K562 (cell line): ENCODE data around the gene CEP350. TPM values are rescaled to one million over a fixed set of nuclear protein-coding genes. Genes with fewer than 3 reads are reported as not detected.

Experiments
- ATAC-seq: fragments of 200-7000 bp; cut with Tn5 transposase; 3 replicates; pipeline ENCODE4 v1.9.1; 2020; ENCODE audit warnings: moderate library complexity
- BruUV-seq: library from RNA; stranded (reverse); fragments of 400-500 nt; replicated peaks from 2 replicates; lab custom pipeline; 2021; lab: Mats Ljungman, UMichigan
- CTCF ChIA-PET: fragments of 300-600 bp; formaldehyde crosslinking; extraction: SDS; loops from one replicate; lab custom pipeline; 2021; ENCODE audit warnings: low intra/inter-chr PET ratio; lab: Yijun Ruan, JAX
- POLR2A ChIA-PET: fragments of 300-600, 350-650 bp; sonication (Branson Sonifier 250); formaldehyde crosslinking; extraction: SDS; loops from one replicate; lab custom pipeline; 2021; ENCODE audit warnings: antibody characterized with exemption, inconsistent platforms; lab: Yijun Ruan, JAX
- DNase-seq, 4 experiments: peaks; one replicate each; pipeline versions ENCODE4 v3.0.0 to v3.0.0-alpha.2; 2011 to 2018; ENCODE audit warnings: low spot score in 3 of 4, mixed read lengths in 3 of 4; ENCODE audit errors: extremely low read depth in 1 of 4
- FAIRE-seq: peaks from 2 replicates; lab custom pipeline; 2011; peaks lifted over from hg19 to GRCh38; lab: Jason Lieb, UNC
- H2AFZ ChIP-seq: 2 replicates; pipeline ENCODE4 v1.6.0; 2011; ENCODE audit warnings: low read depth, low read length, control low read depth, inconsistent platforms
- H3K27ac ChIP-seq: fragments of 200-600 bp; 3 replicates; pipeline ENCODE4 v1.8.0; 2011; ENCODE audit warnings: low read depth, mild to moderate bottlenecking, control low read depth, inconsistent platforms, low read length, moderate library complexity, mixed read lengths; ENCODE audit errors: extremely low read depth
- H3K27me3 ChIP-seq, 2 experiments: fragments of 300-600 bp in 1 of 2; 2 replicates in 1 of 2; 3 replicates in 1 of 2; pipeline versions ENCODE4 v1.6.0 to v1.8.0; 2011; ENCODE audit warnings: inconsistent platforms in 2 of 2, low read length in 2 of 2, mild to moderate bottlenecking in 1 of 2, mixed read lengths in 1 of 2, moderate library complexity in 1 of 2; ENCODE audit not compliant: control insufficient read depth in 2 of 2, insufficient read depth in 2 of 2
- H3K36me3 ChIP-seq: fragments of 300-600 bp; 3 replicates; pipeline ENCODE4 v1.8.0; 2011; ENCODE audit warnings: mild to moderate bottlenecking, low read length, inconsistent platforms; ENCODE audit not compliant: control insufficient read depth, insufficient read depth
- H3K4me1 ChIP-seq, 2 experiments: fragments of 200-600 bp in 1 of 2; replicated peaks in 1 of 2; 2 replicates in 1 of 2; 3 replicates in 1 of 2; pipeline versions ENCODE4 v1.5.1 to v1.8.0; 2011; ENCODE audit warnings: inconsistent platforms in 2 of 2, low read length in 2 of 2, mild to moderate bottlenecking in 1 of 2, mixed read lengths in 1 of 2, moderate library complexity in 1 of 2; ENCODE audit not compliant: control insufficient read depth in 2 of 2, insufficient read depth in 2 of 2
- H3K4me2 ChIP-seq: 2 replicates; pipeline ENCODE4 v1.6.1; 2011; ENCODE audit warnings: low read length, control low read depth, inconsistent platforms, mixed read lengths; ENCODE audit not compliant: insufficient read depth
- H3K4me3 ChIP-seq: fragments of 200-600 bp; sonication (generic), shearing (Covaris generic); 2 replicates; pipeline ENCODE4 v1.5.1; 2016; ENCODE audit warnings: control low read depth, inconsistent platforms
- H3K79me2 ChIP-seq: fragments of 200-600 bp; 3 replicates; pipeline ENCODE4 v1.8.0; 2011; ENCODE audit warnings: low read length, inconsistent platforms; ENCODE audit not compliant: control insufficient read depth, insufficient read depth
- H3K9ac ChIP-seq, 2 experiments: 2 replicates each; pipeline versions ENCODE4 v1.6.0 to v1.6.1; 2011; ENCODE audit warnings: low read depth in 2 of 2, low read length in 2 of 2, control low read depth in 1 of 2, inconsistent platforms in 1 of 2, mild to moderate bottlenecking in 1 of 2, mixed read lengths in 1 of 2; ENCODE audit not compliant: insufficient read depth in 1 of 2
- H3K9me1 ChIP-seq: one replicate; pipeline ENCODE4 v1.6.0; 2011; ENCODE audit warnings: inconsistent platforms, mild to moderate bottlenecking, low read length, moderate library complexity; ENCODE audit not compliant: control insufficient read depth, insufficient read depth
- H3K9me3 ChIP-seq: replicated peaks from 2 replicates; pipeline ENCODE4 v1.5.1; 2011; ENCODE audit warnings: low read depth, low read length, inconsistent platforms; ENCODE audit not compliant: control insufficient read depth, insufficient read depth
- H4K20me1 ChIP-seq: replicated peaks from 2 replicates; pipeline ENCODE4 v1.6.1; 2011; ENCODE audit warnings: low read length, inconsistent platforms, mixed read lengths; ENCODE audit not compliant: control insufficient read depth, insufficient read depth
- BMI1 ChIP-seq: fragments of 150-350 bp; IDR thresholded peaks from 2 replicates; pipeline ENCODE4 v1.6.1; 2014; ENCODE audit warnings: low read length
- ETV6 ChIP-seq, 3 experiments: fragments of 150-350 bp in 1 of 3; sonication (generic) in 1 of 3; formaldehyde crosslinking in 1 of 3; IDR thresholded peaks; 2 replicates each; pipeline versions ENCODE4 v1.6.1 to v1.8.0; 2014 to 2022; ENCODE audit warnings: borderline replicate concordance in 2 of 3, low read depth in 2 of 3, antibody characterized with exemption in 1 of 3, low read length in 1 of 3, mild to moderate bottlenecking in 1 of 3, missing genetic modification reagents in 1 of 3
- GATAD2B ChIP-seq: fragments of 450-650 bp; IDR thresholded peaks from 2 replicates; pipeline ENCODE4 v1.6.1; 2017; ENCODE audit warnings: mild to moderate bottlenecking, borderline replicate concordance
- HNRNPLL ChIP-seq: fragments of 200-400 bp; formaldehyde crosslinking; IDR thresholded peaks from 2 replicates; pipeline ENCODE4 v1.6.1; 2017; ENCODE audit warnings: low read length, low read depth, mild to moderate bottlenecking; ENCODE audit not compliant: poor library complexity, severe bottlenecking
- KAT2B ChIP-seq: IDR thresholded peaks from one replicate; pipeline ENCODE4 v1.6.1; 2012; ENCODE audit warnings: low read depth, mild to moderate bottlenecking, control low read depth, inconsistent platforms, low read length, moderate library complexity
- OTX1 ChIP-seq: fragments of 450-650 bp; formaldehyde crosslinking; IDR thresholded peaks from 2 replicates; pipeline ENCODE4 v1.4.0; 2022; ENCODE audit warnings: mild to moderate bottlenecking
- PATZ1 ChIP-seq: fragments of 250-450 bp; sonication (Bioruptor Pico); IDR thresholded peaks from 2 replicates; pipeline ENCODE4 v1.5.0; 2020; ENCODE audit warnings: mild to moderate bottlenecking, borderline replicate concordance
- ZNF282 ChIP-seq: sonication (generic); formaldehyde crosslinking; IDR thresholded peaks from 2 replicates; pipeline ENCODE4 v1.8.1; 2023; ENCODE audit warnings: missing genetic modification reagents
- ZNF3 ChIP-seq: fragments of 250-450 bp; sonication (Bioruptor Pico); IDR thresholded peaks from 2 replicates; pipeline ENCODE4 v1.5.0; 2021; ENCODE audit warnings: mild to moderate bottlenecking, moderate library complexity
- ZNF41 ChIP-seq: fragments of 250-450 bp; sonication (Bioruptor Pico); conservative IDR thresholded peaks from 2 replicates; pipeline ENCODE4 v1.4.0; 2020; ENCODE audit warnings: mild to moderate bottlenecking
- WGBS: fragments of 100-300 bp; shearing (Covaris generic); methylation state at CpG from one replicate; pipeline ENCODE4 v1.1.6; 2016; ENCODE audit warnings: low coverage, mixed read lengths; ENCODE audit not compliant: insufficient coverage; ENCODE audit errors: missing lambda C conversion rate; 5-methylcytosine and 5-hydroxymethylcytosine counted together
- in situ Hi-C: fragments of 300-500 bp; cut with MboI; formaldehyde crosslinking; loops from 4 replicates; pipeline ENCODE4 v1.15.0; 2018; ENCODE audit warnings: inconsistent platforms, mixed read lengths
- intact Hi-C: fragments of 100-400 bp; cut with micrococcal nuclease; formaldehyde crosslinking; loops from 2 replicates; pipeline ENCODE4 v1.14.2; 2022
- polyA plus RNA-seq, 8 experiments: library from polyadenylated mRNA; depleted of rRNA in 4 of 8; stranded (reverse) in 5 of 8; unstranded in 3 of 8; fragments of >200 nt; fragmentation: Nextera tagmentation in 2 of 8; fragmentation: Illumina TruSeq in 1 of 8; extraction: Ambion mirVana in 2 of 8; extraction: Trizol in 1 of 8; gene quantifications; 2 replicates each; pipeline versions ENCODE4 v1.2.1 to v1.2.3, GENCODE V29; 2011 to 2014; ENCODE audit warnings: inconsistent platforms in 1 of 8, missing spikeins in 1 of 8
- total RNA-seq, 7 experiments: library from RNA; depleted of rRNA in 6 of 7; stranded (reverse); fragments of >200 nt in 6 of 7; fragmentation: Illumina TruSeq in 2 of 7; extraction: Trizol in 2 of 7; gene quantifications; 2 replicates each; pipeline versions ENCODE4 v1.2.1 to v1.2.3, GENCODE V29; 2011 to 2021; ENCODE audit warnings: low replicate concordance in 1 of 7
- TF ChIP-seq, protein P1 (sequence below): fragments of 250-450 bp; sonication (Bioruptor Pico); IDR thresholded peaks from 2 replicates; pipeline ENCODE4 v1.6.1; 2021; ENCODE audit warnings: mild to moderate bottlenecking
- TF ChIP-seq, protein P2 (sequence below): IDR thresholded peaks from 3 replicates; pipeline ENCODE4 v1.6.1; 2011; ENCODE audit warnings: borderline replicate concordance, mild to moderate bottlenecking; ENCODE audit not compliant: insufficient read length, insufficient read depth
- TF ChIP-seq, protein P3 (sequence below): fragments of 250-450 bp; sonication (Bioruptor Pico); IDR thresholded peaks from 2 replicates; pipeline ENCODE4 v1.9.0; 2021; ENCODE audit warnings: mild to moderate bottlenecking, inconsistent platforms

CEP350 gene
- total and polyA plus RNA-seq, 9 of the 15 experiments (the other 6 are each of a cell fraction or from before 2014, with no cell fraction given): 8.3 to 64.3 (median 28.0) TPM

DNA sequence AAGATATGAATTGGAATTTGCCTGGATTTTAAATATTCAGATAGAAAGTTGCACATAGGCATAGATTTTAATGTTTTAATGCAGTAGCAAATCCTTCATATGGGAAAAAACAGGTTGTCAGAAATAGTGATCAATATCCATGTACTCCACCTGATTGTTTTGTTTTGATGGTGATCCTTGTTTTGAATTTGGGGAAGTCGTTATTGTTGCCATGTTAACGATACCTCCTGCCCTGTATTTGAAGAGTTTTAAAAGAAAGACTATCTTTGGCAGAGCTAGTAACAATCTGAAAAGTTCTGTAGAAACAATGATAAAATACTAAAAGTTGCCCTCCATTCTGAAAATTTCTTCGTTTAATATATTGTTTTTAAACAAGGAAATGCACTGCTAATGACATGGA is 1.1 kb downstream of the CEP350 start (continued):
- TF ChIP-seq GATAD2B (0 out of 2 replicates have a peak, but pooled peaks have one; percentile 30), KAT2B (no peak), PATZ1 (CRISPR knock-in tag) (no peak), ZNF3 (CRISPR knock-in tag) (no peak), ETV6 (IDR thresholded peaks at IDR 0.05; ENCODE audit: borderline replicate concordance in 1 of 2, low read depth in 2 of 2, low read length in 1 of 2) (no peak), ETV6 (CRISPR knock-in tag; IDR thresholded peaks at IDR 0.05; ENCODE audit: borderline replicate concordance) (no peak), OTX1 (CRISPR knock-in tag) (no peak), BMI1 (no peak)

DNA sequence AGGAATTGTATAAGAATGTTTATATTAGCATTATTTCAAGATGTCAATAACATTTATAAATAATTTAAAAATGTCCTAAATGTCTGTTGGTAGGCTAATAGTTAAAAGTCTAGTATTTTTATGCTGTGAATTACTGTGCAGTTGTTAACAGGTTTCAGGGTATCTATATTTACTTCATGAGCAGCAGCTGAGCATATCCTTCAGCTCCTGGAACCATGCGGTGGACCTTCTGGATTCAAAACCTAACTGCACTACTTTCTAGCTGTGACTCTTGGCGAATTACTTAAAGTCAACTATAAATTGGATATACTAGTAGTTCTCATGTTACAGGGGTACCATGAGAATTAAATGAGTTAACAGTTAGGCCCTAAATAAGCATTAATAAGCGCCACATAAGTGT is 3.7 kb downstream of the CEP350 start:
- intact Hi-C loops: loop anchor here (2.0 to 5.0 kb wide), 2 partner anchors 20 to 199 kb away; no protein-coding TSS in a partner anchor
- POLR2A ChIA-PET: interaction anchor here (0.6 to 2.2 kb wide), 3 partner anchors 11 to 32 kb away, joined by 3 to 8 read pairs (median 7); no protein-coding TSS in a partner anchor
- no peak for TF ChIP-seq ZNF282
- TF ChIP-seq, protein P1, sequence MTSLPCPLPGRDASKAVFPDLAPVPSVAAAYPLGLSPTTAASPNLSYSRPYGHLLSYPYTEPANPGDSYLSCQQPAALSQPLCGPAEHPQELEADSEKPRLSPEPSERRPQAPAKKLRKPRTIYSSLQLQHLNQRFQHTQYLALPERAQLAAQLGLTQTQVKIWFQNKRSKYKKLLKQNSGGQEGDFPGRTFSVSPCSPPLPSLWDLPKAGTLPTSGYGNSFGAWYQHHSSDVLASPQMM: no peak
- TF ChIP-seq, protein P2, sequence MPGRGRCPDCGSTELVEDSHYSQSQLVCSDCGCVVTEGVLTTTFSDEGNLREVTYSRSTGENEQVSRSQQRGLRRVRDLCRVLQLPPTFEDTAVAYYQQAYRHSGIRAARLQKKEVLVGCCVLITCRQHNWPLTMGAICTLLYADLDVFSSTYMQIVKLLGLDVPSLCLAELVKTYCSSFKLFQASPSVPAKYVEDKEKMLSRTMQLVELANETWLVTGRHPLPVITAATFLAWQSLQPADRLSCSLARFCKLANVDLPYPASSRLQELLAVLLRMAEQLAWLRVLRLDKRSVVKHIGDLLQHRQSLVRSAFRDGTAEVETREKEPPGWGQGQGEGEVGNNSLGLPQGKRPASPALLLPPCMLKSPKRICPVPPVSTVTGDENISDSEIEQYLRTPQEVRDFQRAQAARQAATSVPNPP: no peak
- TF ChIP-seq, protein P3, sequence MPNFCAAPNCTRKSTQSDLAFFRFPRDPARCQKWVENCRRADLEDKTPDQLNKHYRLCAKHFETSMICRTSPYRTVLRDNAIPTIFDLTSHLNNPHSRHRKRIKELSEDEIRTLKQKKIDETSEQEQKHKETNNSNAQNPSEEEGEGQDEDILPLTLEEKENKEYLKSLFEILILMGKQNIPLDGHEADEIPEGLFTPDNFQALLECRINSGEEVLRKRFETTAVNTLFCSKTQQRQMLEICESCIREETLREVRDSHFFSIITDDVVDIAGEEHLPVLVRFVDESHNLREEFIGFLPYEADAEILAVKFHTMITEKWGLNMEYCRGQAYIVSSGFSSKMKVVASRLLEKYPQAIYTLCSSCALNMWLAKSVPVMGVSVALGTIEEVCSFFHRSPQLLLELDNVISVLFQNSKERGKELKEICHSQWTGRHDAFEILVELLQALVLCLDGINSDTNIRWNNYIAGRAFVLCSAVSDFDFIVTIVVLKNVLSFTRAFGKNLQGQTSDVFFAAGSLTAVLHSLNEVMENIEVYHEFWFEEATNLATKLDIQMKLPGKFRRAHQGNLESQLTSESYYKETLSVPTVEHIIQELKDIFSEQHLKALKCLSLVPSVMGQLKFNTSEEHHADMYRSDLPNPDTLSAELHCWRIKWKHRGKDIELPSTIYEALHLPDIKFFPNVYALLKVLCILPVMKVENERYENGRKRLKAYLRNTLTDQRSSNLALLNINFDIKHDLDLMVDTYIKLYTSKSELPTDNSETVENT (CRISPR knock-in tag): no peak
- TF ChIP-seq ZNF41 (CRISPR knock-in tag): no peak
- no peak for TF ChIP-seq HNRNPLL

More for the DNA sequence above, 3.7 kb downstream of the CEP350 start:
- CTCF ChIA-PET: no interaction called here
- no peak overlapping the region for H2AFZ ChIP-seq
- ATAC-seq (no peak), DNase-seq (no peak), FAIRE-seq (no peak)
- no peaks in the 10 kb centered on the region for H3K9me1 ChIP-seq
- H3K4me2 ChIP-seq: no peak overlapping the region
- H3K79me2 ChIP-seq: peaks cover 95% of the 10 kb centered on the region
- peaks cover 5% of the 10 kb centered on the region; the same call in 1 of the 3 replicates for H3K36me3 ChIP-seq
- no peak overlapping the region for H3K27ac ChIP-seq
- no peaks in the 10 kb centered on the region for H3K9me3 ChIP-seq
- BruUV-seq: no TSS peak
- H3K4me3 ChIP-seq: no peak overlapping the region
- WGBS: 91% methylated on average over 3 of the region's 3 CpGs
- in situ Hi-C loops: no loop called here
- peaks cover 15% of the 10 kb centered on the region; the same call in 1 of the 2 replicates for H4K20me1 ChIP-seq
- peaks cover 4% of the 10 kb centered on the region in 2 experiments; a peak in 3 of 5 replicates for H3K4me1 ChIP-seq
- no peak overlapping the region for H3K9ac ChIP-seq
- H3K27me3 ChIP-seq: no peaks in the 10 kb centered on the region
